AG09319 (cell line): ENCODE results near the gene AJM1.
"Not testable (repeated sequence)": the region's sequence is repeated elsewhere in the genome, so short reads cannot be mapped to it uniquely, and the experiment has no call there.

Experiments
- DNase-seq: peaks from one replicate; pipeline ENCODE4 v3.0.0-alpha.2; 2010; ENCODE audit warnings: low read depth; ENCODE audit errors: extremely low read depth
- CTCF ChIP-seq: IDR thresholded peaks from 2 replicates; pipeline ENCODE4 v1.5.1; 2011; ENCODE audit warnings: low read depth, mild to moderate bottlenecking, inconsistent platforms, low read length, moderate library complexity

AJM1 gene

GRCh38 chr9:136831002-136831719, 11.1 kb upstream of the AJM1 start:
- TF ChIP-seq CTCF = no peak
- DNase-seq = no peak

- no peak for TF ChIP-seq CTCF
- no peak for DNase-seq
These were observed 10.6 kb upstream of the AJM1 start for GRCh38 chr9:136831720-136832104.

- no peak for DNase-seq
- TF ChIP-seq CTCF = no peak
These were observed 9.7 kb upstream of the AJM1 start for GRCh38 chr9:136832581-136832980.

- not testable (repeated sequence) for DNase-seq
These were observed 8.8 kb upstream of the AJM1 start for GRCh38 chr9:136833381-136834048.

- no peak for TF ChIP-seq CTCF
- DNase-seq = no peak
These were observed 6.9 kb upstream of the AJM1 start for GRCh38 chr9:136835162-136835931.

GRCh38 chr9:136835932-136836904, 6.1 kb upstream of the AJM1 start:
- DNase-seq = no peak
- TF ChIP-seq CTCF = no peak

GRCh38 chr9:136837146-136837855, 5.0 kb upstream of the AJM1 start:
- DNase-seq = no peak
- TF ChIP-seq CTCF = no peak

GRCh38 chr9:136837856-136838277, 4.4 kb upstream of the AJM1 start:
- not testable (repeated sequence) for DNase-seq
